NCI-H1694 (cell line): ENCODE results near the gene ZBTB20.
A peak's percentile ranks its signal among the peaks of the same experiment; 100 is the strongest.
"Not testable (repeated sequence)": the region's sequence is repeated elsewhere in the genome, so short reads cannot be mapped to it uniquely, and the experiment has no call there.

Source experiments
- DNase-seq: peaks from one replicate; lab custom pipeline; 2025; lab: John Stamatoyannopoulos, UW

Gene ZBTB20

GRCh38 chr3:115147329-115148141 lies 447 bp upstream of the ZBTB20 start:
- peak; percentile 99 for DNase-seq

GRCh38 chr3:115146032-115146417 lies 1.1 kb downstream of the ZBTB20 start:
- DNase-seq, result peak; percentile 23

- no peak for DNase-seq
Observed at GRCh38 chr3:115141033-115141757, 5.9 kb downstream of the ZBTB20 start.

GRCh38 chr3:115139072-115139471 lies 8.0 kb downstream of the ZBTB20 start:
- DNase-seq, result no peak

GRCh38 chr3:115134648-115135347 lies 12.3 kb downstream of the ZBTB20 start:
- DNase-seq, result no peak

GRCh38 chr3:115127208-115127607 lies 19.9 kb downstream of the ZBTB20 start:
- DNase-seq, result no peak

- no peak for DNase-seq
Observed at GRCh38 chr3:115120597-115120996, 26.5 kb downstream of the ZBTB20 start.

- no peak for DNase-seq
Observed at GRCh38 chr3:115113367-115113766, 33.7 kb downstream of the ZBTB20 start.

GRCh38 chr3:115111632-115112031 lies 35.5 kb downstream of the ZBTB20 start:
- no peak for DNase-seq

- DNase-seq, result no peak
Observed at GRCh38 chr3:115110830-115111229, 36.3 kb downstream of the ZBTB20 start.

GRCh38 chr3:115110066-115110465 lies 37.0 kb downstream of the ZBTB20 start:
- DNase-seq, result not testable (repeated sequence)

GRCh38 chr3:115108614-115109013 lies 38.5 kb downstream of the ZBTB20 start:
- no peak for DNase-seq

- DNase-seq, result no peak
Observed at GRCh38 chr3:115102046-115102445, 45.0 kb downstream of the ZBTB20 start.

GRCh38 chr3:115100806-115101205 lies 46.3 kb downstream of the ZBTB20 start:
- DNase-seq, result no peak

GRCh38 chr3:115099986-115100571 lies 47.0 kb downstream of the ZBTB20 start:
- peak; percentile 5 for DNase-seq

- no peak for DNase-seq
Observed at GRCh38 chr3:115099134-115099985, 47.7 kb downstream of the ZBTB20 start.

- no peak for DNase-seq
Observed at GRCh38 chr3:115098354-115099073, 48.6 kb downstream of the ZBTB20 start.

- no peak for DNase-seq
Observed at GRCh38 chr3:115095236-115095635, 51.9 kb downstream of the ZBTB20 start.

- peak; percentile 26 for DNase-seq
Observed at GRCh38 chr3:115092220-115092791, 54.8 kb downstream of the ZBTB20 start.

- DNase-seq, result no peak
Observed at GRCh38 chr3:115090712-115091111, 56.4 kb downstream of the ZBTB20 start.
